ENCODE data around the gene COLGALT1.
"Not testable (repeated sequence)": the region's sequence is repeated elsewhere in the genome, so short reads cannot be mapped to it uniquely, and the experiment has no call there.

COLGALT1 gene

DNA sequence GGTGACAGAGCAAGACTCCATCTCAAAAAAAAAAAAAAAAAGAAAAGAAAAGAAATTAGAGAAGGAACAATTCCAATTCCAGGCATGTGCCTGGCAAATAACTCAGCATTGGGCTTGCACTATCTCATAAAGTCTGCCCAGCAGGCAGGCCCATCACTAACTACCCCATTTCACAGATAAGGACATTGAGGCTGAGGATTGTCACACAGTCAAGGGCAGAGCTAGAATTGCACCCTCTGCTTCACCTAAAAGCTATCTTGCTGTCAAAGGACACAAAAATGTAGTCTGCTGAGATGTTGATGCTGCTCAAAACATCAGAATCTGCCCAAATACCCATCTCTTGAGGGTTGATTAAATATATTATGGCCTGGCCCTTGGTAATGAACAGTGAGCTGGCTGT, 20.7 kb upstream of the COLGALT1 start:
- no peak for DNase-seq

DNA sequence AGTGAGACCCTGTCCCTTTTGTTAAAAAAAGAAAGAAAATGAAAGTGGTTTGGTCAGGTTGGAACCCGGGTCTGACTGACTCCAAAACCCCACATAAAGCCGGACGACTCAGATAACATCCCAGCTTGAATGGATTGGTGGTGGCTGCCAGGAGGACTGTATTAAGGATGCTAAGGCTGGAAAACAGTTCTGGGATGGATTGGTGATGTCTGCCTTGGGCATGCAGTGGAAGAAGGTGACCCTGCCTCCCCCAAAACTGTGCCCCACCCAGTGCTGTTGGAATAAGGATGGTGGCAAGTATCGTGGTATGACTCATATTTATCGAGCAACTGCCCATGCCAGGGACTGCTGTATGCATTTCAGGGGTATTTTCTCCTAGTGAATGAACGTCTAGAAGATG, 18.5 kb upstream of the COLGALT1 start:
- DNase-seq: no peak

DNA sequence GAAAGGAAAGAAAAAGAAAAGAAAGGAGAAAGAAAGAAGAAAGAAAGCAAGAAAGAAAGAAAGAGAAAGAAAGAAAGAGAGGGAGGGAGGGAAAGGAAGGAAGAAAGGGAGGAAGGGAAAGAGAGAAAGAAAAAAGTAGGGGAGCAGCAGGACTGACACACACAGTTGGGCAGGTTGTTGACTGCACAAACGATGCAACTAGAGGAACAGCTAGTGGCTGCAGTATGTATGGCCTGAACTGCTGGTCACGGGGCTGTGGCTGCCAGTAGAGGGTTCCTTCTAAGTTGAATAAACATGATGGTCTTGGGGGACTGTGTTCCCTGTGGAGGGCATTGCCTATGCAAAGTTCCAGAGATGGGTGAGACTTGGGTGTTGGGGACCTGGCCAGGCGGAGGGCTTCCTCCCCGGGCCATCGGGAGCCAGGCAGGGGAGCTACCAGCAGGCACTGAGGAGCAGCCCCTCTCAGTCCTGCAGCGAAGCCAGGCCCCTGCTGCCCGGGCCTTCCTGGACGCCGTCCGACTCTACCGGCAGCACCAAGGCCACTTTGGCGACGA, 16.7 kb upstream of the COLGALT1 start:
- no peak for DNase-seq

- DNase-seq: peak; percentile 97
Observed at GRCh38 chr19:17539238-17540117, 16.0 kb upstream of the COLGALT1 start.

GRCh38 chr19:17540174-17540573, 15.3 kb upstream of the COLGALT1 start:
- DNase-seq: peak; percentile 28

- DNase-seq: no peak
Observed at GRCh38 chr19:17541184-17541759, 14.2 kb upstream of the COLGALT1 start.

- no peak for DNase-seq
Observed at GRCh38 chr19:17542042-17542441, 13.4 kb upstream of the COLGALT1 start.

DNA sequence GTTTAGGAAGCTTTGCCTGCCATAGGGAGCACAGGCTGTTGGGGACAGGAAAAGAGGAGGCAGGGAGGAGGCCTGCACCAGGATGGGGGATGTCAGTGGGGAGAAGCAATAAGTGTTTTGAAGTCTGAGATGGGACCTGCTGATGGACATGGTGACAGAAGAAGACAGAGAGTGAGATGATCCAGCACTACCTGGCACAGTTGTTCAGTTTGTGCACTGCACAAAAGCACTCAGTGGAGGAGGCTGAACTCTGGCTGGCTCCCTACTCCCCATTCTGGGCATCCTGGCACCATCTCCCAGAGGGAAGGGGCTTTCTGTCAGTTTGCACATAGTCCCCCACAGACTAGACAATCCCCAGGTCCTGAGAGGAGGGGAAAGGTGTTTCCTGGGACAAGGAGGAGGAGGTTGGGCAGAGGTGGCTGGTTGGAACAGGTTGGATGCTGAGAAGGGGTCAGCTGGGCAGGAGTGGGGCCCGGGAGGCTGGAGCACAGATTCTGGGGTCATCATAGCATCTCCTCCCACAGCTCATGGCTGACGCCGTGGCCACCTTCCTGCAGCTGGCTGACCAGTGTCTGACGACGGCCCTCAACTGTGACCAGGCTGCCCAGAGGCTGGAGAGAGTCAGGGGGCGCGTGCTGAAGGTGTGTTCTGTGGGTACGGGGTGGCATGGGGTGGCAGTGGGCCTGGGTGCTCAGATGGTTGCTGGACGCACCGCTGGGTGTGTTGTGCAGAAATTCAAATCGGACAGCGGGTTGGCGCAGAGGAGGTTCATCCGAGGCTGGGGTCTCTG, 12.5 kb upstream of the COLGALT1 start:
- no peak for DNase-seq

DNA sequence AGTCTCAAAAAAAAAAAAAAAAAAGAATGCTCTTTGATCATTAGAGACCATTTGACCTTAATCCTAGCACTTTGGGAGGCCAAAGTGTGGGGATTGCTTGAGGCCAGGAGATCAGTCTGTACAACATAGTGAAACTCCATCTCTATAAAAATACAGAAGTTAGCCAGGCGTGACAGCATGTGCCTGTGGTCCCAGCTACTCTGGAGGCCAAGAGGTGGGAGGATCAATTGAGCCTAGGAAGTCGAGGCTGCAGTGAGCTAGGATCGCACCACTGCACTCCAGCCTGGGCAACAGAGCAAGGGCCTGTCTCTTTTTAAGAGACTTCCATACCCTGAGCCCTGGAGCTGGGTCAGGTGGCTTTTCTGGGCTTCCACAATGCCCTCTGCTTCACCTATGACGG, 11.5 kb upstream of the COLGALT1 start:
- no peak for DNase-seq

GRCh38 chr19:17544418-17544817, 11.0 kb upstream of the COLGALT1 start:
- DNase-seq: no peak

- DNase-seq: no peak
Observed at GRCh38 chr19:17548145-17548544, 7.3 kb upstream of the COLGALT1 start.

- no peak for DNase-seq
Observed at GRCh38 chr19:17549085-17549740, 6.2 kb upstream of the COLGALT1 start.

GRCh38 chr19:17550076-17550667, 5.3 kb upstream of the COLGALT1 start:
- DNase-seq: no peak

- DNase-seq: not testable (repeated sequence)
Observed at GRCh38 chr19:17552735-17553134, 2.7 kb upstream of the COLGALT1 start.

DNA sequence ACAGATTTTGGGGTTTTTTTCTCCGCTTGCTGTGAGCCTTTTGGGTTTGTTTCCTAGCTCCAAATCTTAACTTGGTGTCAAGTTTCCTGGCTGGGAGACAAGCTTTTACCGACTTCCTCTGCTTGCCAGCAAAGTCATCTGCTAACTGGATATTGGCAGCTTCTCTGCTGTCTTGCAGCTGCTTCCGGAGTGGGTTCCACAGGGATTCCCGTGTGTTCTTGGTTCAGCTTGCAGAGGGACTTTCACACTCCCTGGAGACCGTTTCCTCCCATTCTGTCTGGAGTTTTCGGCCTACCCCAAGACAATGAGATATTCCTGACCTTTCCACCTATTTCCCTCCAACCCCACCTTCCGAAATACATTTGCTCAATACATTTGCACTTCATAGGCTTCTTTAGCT, 2.2 kb upstream of the COLGALT1 start:
- no peak for DNase-seq

DNA sequence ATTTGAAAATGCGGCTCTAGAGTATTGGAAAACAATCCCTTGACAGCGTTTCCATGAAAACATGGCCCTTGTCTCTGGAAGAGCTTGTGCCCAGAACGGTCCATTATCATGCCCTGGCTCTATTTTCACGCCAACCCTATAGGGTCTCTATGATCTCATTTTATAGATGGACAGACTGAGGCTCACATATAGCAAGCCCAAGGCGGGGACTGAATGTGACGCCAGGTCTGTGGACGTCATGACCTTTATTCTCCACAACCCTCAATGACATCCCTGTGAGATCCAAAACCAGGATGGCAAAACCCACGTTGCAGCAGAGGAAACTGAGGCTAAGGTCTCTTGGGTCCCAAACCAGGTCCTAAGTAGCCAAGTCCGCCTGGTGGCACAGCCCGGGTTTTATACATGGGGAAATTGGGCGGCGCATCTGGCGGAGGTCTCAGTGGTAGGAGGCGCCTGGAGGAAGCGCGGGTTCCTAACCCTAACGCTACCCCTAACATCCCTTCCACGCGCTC, 425 bp upstream of the COLGALT1 start:
- no peak for DNase-seq

DNA sequence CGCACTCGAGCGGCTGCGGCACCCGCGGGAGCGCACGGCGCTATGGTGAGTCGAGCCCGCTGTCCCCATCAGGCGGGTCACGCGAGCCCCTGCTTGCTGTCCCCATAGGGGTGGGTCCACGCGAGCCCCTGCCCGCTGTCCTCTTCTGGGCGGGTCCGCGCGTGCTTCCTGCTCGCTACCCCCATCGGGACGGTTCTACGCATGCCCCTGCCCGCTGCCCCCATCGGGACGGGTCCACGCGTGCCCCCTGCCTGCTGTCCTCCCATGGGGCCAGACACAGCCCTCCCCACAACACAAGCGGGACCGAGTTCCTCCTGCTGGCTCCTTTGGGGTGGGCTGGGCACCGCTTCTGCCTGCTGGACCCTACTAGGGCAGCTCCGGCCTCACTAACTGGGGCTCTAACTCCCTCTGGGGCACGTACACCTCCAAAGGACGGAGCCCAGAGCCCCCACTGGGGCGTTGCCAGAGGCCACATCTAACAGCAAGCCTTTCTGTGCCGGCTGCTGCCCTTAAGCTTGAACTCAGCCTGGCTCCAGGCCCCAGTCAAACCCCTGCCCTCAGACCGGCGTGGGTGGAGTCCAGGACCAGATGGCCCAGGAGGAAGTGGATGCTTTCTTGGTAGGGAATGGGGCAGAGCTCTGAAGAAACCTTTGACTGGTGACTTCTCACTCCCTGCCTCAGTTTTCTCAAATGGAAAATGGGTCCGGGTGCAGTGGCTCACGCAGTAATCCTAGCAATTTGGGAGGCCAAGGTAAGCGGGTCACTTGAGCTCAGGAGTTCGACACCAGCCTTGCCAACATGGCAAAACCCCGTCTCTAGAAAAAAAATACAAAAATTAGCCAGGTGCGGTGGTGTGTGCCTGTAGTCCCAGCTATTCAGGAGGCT, 722 bp downstream of the COLGALT1 start:
- no peak for DNase-seq

GRCh38 chr19:17556995-17557394, 1.5 kb downstream of the COLGALT1 start:
- DNase-seq: no peak

GRCh38 chr19:17557466-17557865, 2.0 kb downstream of the COLGALT1 start:
- no peak for DNase-seq

GRCh38 chr19:17560205-17560595, 4.8 kb downstream of the COLGALT1 start:
- no peak for DNase-seq

DNA sequence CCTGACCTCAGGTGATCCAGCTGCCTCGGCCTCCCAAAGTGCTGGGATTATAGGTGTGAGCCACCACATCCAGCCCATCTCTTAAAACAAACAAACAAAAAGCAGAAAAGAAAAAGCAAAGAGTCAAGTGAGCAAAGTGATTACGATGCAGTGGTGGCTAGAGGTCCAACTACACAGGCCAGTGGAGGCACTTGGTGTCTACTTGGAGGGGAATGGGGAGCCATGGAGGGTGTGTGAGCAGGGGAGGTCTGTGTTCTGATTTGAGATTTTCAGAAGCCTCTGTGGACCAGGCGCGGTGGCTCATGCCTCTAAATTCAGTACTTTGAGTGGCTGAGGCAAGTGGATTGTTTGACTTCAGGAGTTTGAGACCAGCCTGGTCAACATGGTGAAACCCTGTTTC, 6.6 kb downstream of the COLGALT1 start:
- no peak for DNase-seq

Data from effector CD8-positive, alpha-beta T cell (primary cell).